Epithelial cell of proximal tubule (primary cell): Measurements from ENCODE around the gene ZMIZ1. TPM values are rescaled to one million over a fixed set of nuclear protein-coding genes. Genes with fewer than 3 reads are reported as not detected.

Experiments used
- DNase-seq: peaks from one replicate; pipeline ENCODE4 v3.0.0-alpha.2; 2011; ENCODE audit warnings: low read depth
- H3K4me3 ChIP-seq: 2 replicates; pipeline ENCODE4 v1.5.1; 2011; ENCODE audit warnings: low read depth, mild to moderate bottlenecking, low read length
- CTCF ChIP-seq: conservative IDR thresholded peaks from 2 replicates; pipeline ENCODE4 v1.5.1; 2012; ENCODE audit warnings: low read depth, mild to moderate bottlenecking, low read length
- total RNA-seq: library from RNA; depleted of rRNA; stranded (reverse); fragments of >200 nt; gene quantifications from 2 replicates; pipeline ENCODE4 v1.2.3, GENCODE V29; 2015

Gene ZMIZ1
- total RNA-seq, 1 donor from 2014 or later: 21.4 TPM

GRCh38 chr10:79184657-79185056, 115.9 kb downstream of the ZMIZ1 start:
- no peak overlapping the region for H3K4me3 ChIP-seq
- no peak for TF ChIP-seq CTCF
- no peak for DNase-seq

- no peak for TF ChIP-seq CTCF
- H3K4me3 ChIP-seq: no peak overlapping the region
- DNase-seq: no peak
Observed at GRCh38 chr10:79185067-79185774, 116.5 kb downstream of the ZMIZ1 start.

- TF ChIP-seq CTCF: no peak
- H3K4me3 ChIP-seq: no peak overlapping the region
- no peak for DNase-seq
Observed at GRCh38 chr10:79185796-79186374, 117.1 kb downstream of the ZMIZ1 start.

GRCh38 chr10:79186486-79187120, 117.8 kb downstream of the ZMIZ1 start:
- peak; percentile 28 for TF ChIP-seq CTCF
- DNase-seq: no peak
- no peak overlapping the region for H3K4me3 ChIP-seq

- H3K4me3 ChIP-seq: no peak overlapping the region
- DNase-seq: no peak
- no peak for TF ChIP-seq CTCF
Observed at GRCh38 chr10:79187121-79187940, 118.6 kb downstream of the ZMIZ1 start.

GRCh38 chr10:79188154-79188965, 119.6 kb downstream of the ZMIZ1 start:
- TF ChIP-seq CTCF: no peak
- no peak overlapping the region for H3K4me3 ChIP-seq
- DNase-seq: no peak
